ENCODE results near the gene ASXL1. TPM values are rescaled to one million over a fixed set of nuclear protein-coding genes. Genes with fewer than 3 reads are reported as not detected.
"Not testable (repeated sequence)": the region's sequence is repeated elsewhere in the genome, so short reads cannot be mapped to it uniquely, and the experiment has no call there.

ASXL1 gene
- total and polyA plus RNA-seq, 2 experiments from 2014 or later: 50.3 to 82.4 TPM

GRCh38 chr20:32366380-32366779 is 8.2 kb downstream of the ASXL1 start:
- Histone ChIP-seq H3K9me3 (ENCODE audit: low read depth) (no peaks in the 10 kb centered on the region), H3K4me1 (ENCODE audit: low read depth) (peaks cover 6% of the 10 kb centered on the region), H3K4me3 (no peak overlapping the region), H3K36me3 (peaks cover 9% of the 10 kb centered on the region), H3K27ac (no peak overlapping the region), H3K27me3 (no peaks in the 10 kb centered on the region)
- DNase-seq (ENCODE audit: low read depth in 1 of 2, low spot score in 1 of 2): no peak
- no peak for TF ChIP-seq CTCF (IDR thresholded peaks at IDR 0.05; ENCODE audit: low read depth, low read length)

- DNase-seq (ENCODE audit: low read depth in 1 of 2, low spot score in 1 of 2): no peak
- no peak overlapping the region for H3K4me3 ChIP-seq
- H3K36me3 ChIP-seq: peaks cover 9% of the 10 kb centered on the region
- no peak overlapping the region for H3K27ac ChIP-seq
- H3K27me3 ChIP-seq: no peaks in the 10 kb centered on the region
- no peaks in the 10 kb centered on the region for H3K4me1 ChIP-seq (ENCODE audit: low read depth)
- no peaks in the 10 kb centered on the region for H3K9me3 ChIP-seq (ENCODE audit: low read depth)
- no peak for TF ChIP-seq CTCF (IDR thresholded peaks at IDR 0.05; ENCODE audit: low read depth, low read length)
Observed at GRCh38 chr20:32368323-32368722, 10.2 kb downstream of the ASXL1 start.

- Histone ChIP-seq H3K27ac (no peak overlapping the region), H3K36me3 (peaks cover 9% of the 10 kb centered on the region), H3K27me3 (no peaks in the 10 kb centered on the region), H3K9me3 (ENCODE audit: low read depth) (no peaks in the 10 kb centered on the region), H3K4me1 (ENCODE audit: low read depth) (no peaks in the 10 kb centered on the region), H3K4me3 (no peak overlapping the region)
- peak in 1 of 2 donors; percentile 41 for DNase-seq (ENCODE audit: low read depth in 1 of 2, low spot score in 1 of 2)
- TF ChIP-seq CTCF (IDR thresholded peaks at IDR 0.05; ENCODE audit: low read depth, low read length): no peak
Observed at GRCh38 chr20:32368925-32369324, 10.8 kb downstream of the ASXL1 start.

- no peaks in the 10 kb centered on the region for H3K27me3 ChIP-seq
- H3K36me3 ChIP-seq: peaks cover 17% of the 10 kb centered on the region
- TF ChIP-seq CTCF (IDR thresholded peaks at IDR 0.05; ENCODE audit: low read depth, low read length): no peak
- no peak overlapping the region for H3K27ac ChIP-seq
- H3K4me1 ChIP-seq (ENCODE audit: low read depth): no peaks in the 10 kb centered on the region
- H3K9me3 ChIP-seq (ENCODE audit: low read depth): no peaks in the 10 kb centered on the region
- no peak for DNase-seq (ENCODE audit: low read depth in 1 of 2, low spot score in 1 of 2)
- H3K4me3 ChIP-seq: no peak overlapping the region
Observed at GRCh38 chr20:32370897-32371296, 12.8 kb downstream of the ASXL1 start.

GRCh38 chr20:32378461-32378860 is 20.3 kb downstream of the ASXL1 start:
- DNase-seq (ENCODE audit: low read depth in 1 of 2, low spot score in 1 of 2): no peak
- Histone ChIP-seq H3K36me3 (peaks cover 9% of the 10 kb centered on the region), H3K27me3 (no peaks in the 10 kb centered on the region), H3K4me3 (no peak overlapping the region), H3K9me3 (ENCODE audit: low read depth) (no peaks in the 10 kb centered on the region), H3K4me1 (ENCODE audit: low read depth) (no peaks in the 10 kb centered on the region), H3K27ac (no peak overlapping the region)
- TF ChIP-seq CTCF (IDR thresholded peaks at IDR 0.05; ENCODE audit: low read depth, low read length): no peak

- not testable (repeated sequence) for H3K4me3 ChIP-seq; H3K27me3 ChIP-seq; DNase-seq (ENCODE audit: low read depth in 1 of 2, low spot score in 1 of 2); H3K9me3 ChIP-seq (ENCODE audit: low read depth); H3K4me1 ChIP-seq (ENCODE audit: low read depth); H3K36me3 ChIP-seq; H3K27ac ChIP-seq
Observed at GRCh38 chr20:32380037-32380436, 21.9 kb downstream of the ASXL1 start.
